ENCODE results near the gene ARSJ.

The ARSJ gene

DNA sequence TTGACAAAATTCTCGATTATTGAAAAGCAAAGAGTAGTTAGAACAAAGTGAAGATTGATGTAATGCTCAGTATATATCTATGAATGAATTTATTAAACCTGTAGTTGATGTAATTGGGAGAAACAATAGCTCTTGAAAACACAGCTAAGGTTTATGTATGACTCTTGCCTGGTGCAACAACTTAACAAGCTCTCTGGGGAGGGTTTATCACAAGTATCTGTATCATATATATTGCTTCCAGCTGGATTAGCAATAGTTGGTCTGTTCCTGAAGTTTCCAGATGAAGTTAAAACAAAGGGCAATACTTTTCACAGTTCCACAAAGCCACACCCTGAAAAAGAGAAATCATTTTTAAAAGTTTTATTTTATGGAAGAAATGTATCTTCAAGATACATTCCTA is 91.4 kb downstream of the ARSJ start:
- DNase-seq: no peak

DNA sequence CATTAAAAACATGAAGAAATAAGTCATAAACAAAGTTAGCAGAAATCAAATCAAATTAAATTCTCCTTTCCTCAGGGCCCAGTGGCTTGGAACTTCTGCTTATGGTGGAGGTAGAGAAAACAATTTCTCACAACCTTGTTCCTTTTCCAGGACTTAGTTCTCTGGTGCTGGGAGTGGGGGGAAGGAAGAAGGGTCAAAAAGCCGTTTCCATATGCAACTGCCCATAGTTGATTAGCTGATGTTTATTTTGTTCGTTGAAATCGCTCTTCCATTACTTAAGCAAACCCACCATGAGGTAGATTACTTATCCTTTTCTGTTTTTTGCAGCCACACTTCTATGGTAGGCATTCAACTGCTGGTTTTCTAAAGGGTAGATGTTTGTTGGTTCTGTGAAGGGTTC is 94.2 kb downstream of the ARSJ start:
- DNase-seq: no peak

DNA sequence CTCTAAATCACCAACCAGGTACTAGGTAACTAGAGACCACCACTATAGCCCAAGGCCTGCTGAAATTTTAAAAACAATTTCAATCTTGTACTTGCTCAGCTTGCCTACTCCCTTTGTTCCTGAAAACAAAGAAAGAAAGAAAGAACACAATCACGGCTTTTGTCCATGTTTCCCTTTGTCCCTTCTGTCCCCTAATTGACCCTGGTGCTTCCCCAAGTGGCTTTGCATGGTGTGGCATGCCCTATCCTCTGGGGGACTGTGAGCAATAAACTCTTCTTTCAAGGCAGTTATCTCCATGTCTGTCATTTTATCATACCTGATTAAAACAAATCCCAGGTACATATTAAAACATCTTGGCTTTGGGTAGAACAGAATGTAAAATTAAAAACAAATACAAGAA is 94.8 kb downstream of the ARSJ start:
- no peak for DNase-seq

DNA sequence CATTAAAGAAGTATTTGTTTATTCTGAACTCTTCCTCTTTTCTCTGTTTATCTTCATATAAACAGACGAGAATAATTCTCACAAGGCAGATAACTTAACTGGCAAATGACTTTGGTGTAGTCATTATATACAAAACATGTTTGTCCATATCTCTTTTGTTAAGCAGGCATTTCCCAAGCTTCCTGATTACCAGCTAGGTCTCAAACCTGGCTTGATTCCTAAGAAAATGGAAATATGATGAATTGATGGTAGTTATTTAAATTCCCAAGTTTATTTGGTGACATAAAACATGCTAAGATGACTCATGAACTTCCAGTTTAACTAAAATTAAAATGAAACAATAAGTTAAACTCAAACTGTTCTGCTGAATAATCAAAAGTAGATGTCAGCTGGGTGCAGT is 96.8 kb downstream of the ARSJ start:
- DNase-seq: no peak

DNA sequence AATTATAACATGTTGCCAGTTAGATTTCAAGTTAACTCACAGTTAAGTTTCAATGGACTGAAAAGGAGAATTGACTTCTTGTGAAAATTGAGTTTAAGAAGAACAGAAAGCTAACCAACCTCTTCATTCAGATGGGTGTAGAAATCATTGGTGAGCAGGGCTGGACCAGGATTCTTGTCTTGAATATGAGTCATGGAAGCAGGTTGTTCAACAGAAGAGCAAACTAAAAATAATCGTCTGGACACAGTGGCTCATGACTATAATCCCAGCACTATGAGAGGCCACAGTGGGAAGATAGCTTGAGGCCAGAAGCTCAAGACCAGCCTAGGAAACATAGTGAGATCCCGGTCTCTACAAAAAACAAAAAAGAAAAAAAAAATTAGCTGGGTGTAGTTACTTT is 98.2 kb downstream of the ARSJ start:
- no peak for DNase-seq

DNA sequence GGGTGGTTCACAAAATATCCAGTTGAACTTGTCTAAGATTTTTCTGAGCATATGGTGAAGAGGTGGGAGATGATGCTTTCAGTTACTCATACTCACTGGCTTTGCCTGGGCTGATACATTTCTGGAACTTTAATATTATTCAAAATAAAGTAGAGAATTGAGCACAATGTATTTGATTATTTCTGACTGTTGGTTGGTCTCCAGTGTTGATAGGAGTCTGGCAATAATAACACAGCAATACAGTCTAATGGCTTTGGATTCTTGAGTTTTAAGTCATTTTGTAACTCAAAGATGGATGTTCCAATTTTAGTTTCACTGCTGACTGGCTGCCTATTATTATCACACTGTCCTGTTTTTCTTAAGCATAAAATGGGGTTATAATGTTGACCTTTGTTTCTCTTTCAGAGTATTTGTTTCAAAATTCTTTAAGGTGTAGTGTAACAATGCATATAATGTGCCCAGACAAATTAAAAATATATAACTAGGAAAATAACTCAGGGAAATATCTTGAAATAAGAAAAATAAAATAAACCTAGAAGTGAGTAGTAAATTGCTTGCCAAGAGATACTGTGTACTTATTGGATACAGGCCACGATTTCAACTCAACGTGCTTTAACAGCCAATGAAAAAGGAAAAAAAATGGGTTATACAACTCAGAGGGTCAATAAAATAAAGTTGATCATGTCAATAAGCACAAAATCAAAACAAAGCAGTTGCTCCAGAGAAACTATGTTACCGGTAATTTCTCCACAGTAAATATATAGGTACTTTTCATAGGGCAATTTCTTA is 99.0 kb downstream of the ARSJ start:
- no peak for DNase-seq

DNA sequence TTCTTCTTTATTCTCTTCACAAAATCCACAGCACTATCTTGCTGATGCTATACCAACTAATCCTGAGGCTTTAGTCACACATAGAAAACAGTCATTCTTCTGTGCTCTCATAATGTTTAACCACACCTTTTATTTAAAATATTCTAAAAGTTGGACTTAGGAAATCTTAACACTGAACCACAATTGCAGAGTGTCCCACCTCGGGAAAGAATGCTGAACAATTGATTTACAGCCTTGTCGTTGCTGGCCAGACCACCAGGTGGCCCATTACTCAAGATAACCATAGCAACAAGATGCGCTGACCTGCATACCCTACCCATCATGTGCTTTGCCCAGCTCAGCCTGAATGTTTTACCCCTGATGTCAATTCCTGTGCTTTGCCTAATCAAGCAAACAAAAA is 100.8 kb downstream of the ARSJ start:
- no peak for DNase-seq

DNA sequence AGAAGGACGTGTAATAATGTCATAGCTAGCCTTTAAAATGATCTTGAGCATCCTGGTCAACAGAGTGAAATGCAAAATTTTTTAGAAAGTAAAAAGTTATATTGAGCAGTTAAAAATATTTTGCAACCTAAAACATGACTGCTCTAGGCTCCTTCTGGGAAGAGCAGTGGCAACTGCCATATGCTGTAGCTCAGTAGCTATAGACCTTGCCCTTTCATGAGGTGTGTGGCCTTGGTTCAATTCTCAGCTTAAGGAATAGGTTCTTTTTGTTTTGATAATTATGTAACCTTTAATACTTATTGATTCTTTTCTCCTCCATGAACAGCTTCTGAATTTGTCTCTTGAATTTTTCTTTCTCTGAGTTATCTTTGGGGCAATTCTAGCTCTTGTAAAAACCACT is 105.0 kb downstream of the ARSJ start:
- no peak for DNase-seq

DNA sequence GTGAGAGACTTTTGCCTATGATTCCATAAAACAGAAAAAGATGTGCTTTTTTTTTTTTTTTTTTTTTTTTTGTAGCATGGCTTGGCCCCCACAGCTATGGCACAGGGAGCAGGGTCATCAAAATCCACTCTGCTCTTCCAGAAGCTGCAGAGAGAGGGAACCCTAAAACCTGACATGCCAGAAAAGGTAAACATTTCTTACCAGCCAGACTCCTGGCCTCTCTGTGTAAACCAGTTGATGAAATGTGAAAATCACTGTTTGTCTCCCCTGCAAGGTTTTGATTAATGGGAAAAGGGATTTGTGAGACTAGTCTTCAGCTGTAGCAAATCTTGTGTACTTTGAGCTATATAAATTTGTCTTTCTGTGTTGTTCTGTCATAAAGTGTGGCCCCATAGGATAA is 105.9 kb downstream of the ARSJ start:
- DNase-seq: no peak

DNA sequence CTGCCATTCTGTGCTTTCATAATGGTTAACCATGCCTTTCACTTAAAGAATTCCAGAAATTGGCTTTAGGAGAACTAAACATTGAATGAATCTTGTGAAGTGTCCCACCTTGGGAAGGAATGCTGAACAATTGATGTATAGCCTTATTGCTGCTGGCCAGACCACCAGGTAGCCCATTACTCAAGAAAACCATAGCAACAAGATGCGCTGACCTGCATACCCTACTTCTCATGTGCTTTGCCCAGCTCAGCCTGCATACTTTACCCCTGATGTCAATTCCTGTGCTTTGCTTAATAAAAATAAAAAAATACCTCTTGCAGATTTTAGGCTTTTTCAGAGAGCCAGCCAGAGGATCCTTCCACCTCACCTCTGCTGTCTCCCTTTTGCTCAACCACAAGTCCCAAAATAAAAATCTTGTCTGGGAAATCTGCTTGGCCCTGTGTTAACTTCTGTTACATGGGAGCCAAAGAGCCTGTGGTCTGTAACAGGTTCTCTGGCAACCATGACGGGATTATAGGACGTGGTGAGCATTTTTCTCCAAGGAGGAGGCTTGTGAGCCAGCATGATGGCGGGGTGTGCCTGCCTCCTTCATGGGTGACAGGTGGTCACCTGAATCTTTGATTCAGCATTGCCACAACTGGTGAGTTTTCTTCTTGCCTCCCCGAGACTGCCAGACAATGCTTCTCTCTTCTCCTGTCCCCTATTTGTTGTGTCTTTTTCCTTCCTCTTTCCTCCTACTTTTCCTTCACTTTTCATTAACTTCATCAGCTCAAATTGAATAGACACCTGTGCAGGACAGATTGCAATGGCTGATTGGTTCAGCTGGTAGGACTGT is 106.8 kb downstream of the ARSJ start:
- DNase-seq: no peak

DNA sequence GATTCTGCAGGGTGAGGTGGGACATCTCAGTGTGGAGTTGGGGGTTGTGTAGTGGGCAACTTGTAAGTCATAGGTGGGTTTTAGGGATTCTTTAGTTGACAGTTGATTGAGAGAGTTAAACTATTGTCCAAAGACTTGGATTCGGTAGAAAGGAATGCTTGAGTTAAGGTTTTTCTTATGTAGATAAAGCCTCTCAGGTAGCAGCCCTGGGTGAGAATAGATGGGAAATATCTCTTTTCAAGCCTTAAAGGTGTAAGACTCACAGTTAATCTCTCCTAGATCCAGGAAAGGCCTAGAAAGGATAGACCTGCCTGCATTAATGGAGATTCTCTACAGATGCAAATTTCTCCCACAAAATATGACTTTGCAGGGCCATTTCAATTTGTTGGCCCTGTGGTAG is 108.4 kb downstream of the ARSJ start:
- no peak for DNase-seq

DNA sequence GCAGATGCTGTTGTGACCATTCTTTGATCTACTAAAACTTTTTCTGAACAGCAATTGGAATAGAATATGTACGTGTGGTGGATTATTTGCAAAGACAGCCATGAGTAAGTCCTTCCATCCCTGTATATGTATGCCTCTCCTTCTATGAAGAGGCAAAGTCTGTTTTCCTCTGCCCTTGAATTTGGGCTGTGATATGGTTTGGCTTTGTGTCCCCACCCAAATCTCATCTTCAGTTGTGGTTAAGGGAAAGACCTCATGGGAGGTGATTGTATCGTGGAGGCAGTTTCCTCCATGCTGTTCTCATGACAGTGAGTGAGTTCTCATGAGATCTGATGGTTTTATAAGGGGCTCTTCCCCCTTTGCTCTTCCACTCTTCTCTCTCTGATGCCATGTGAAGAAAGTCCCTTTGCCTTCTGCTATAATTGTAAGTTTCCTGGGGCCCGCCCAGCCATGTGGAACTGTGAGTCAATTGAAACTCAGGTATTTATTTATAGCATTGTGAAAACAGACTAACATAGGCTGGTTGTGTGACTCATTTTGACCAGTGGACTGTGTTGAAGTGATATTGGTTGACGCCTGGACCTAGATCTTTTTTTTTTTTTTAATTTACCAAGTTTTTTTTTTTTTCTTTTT is 109.6 kb downstream of the ARSJ start:
- no peak for DNase-seq

DNA sequence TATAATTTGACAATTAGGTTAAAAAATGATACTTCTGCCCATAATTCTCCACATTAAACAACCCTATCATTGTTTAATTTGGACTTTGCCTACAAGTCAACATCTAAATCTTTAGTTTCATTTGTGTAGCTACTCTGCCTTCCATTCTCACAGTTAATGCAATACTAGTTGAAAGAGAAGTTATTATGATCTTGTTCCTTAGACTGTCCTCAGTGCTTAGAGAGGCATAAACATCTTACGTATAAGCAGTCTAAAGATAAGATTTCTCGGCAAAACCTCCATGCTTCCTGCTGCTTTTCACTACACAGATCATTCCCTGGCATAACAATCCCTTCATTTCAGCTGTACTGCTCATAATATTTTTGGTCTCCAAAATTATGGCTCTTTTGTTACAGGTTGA is 112.8 kb downstream of the ARSJ start:
- no peak for DNase-seq

DNA sequence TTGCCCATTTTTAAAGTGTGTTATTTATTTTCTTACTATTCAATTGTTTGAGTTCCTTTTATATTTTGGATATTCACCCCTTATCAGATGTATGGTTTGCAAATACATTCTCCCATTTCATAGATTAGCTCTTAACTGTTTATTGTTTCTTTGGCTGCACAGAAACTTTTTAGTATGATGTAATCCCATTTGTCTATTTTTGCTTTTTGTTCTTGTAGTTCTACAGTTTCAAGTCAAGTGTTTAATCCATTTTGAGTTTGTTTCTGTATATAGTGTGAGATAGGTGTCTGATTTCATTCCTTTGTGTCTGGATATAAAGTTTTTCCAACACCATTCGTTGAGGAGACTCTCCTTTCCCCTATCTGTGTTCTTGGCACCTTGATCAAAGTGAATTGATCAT is 120.5 kb downstream of the ARSJ start:
- DNase-seq: no peak

DNA sequence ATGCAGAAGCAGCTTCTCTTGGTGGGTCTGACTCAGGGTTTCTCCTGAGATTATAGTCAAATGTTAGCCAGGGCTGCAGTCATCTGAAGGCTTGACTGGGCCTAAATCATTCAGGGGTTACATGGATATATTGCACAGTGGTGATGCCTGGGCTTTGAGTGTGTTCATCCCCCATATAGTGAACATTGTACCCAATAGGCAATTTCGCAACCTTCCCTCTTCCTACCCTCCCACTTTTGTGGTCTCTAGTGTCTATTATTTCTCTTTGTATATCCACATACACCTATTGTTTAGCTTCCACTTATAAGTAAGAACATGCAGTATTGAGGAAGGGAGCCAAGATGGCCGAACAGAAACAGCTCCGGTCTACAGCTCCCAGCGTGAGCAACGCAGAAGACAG is 127.6 kb downstream of the ARSJ start:
- no peak for DNase-seq

All from NCI-H526 treated with DMSO at 0.1 percent for 48 hours (cell line).